Measurements from ENCODE around the gene UCP3. TPM values are rescaled to one million over a fixed set of nuclear protein-coding genes. Genes with fewer than 3 reads are reported as not detected.

UCP3 gene
- total and polyA plus RNA-seq, 10 of the 15 experiments (the other 5 are each of a cell fraction or from before 2014, with no cell fraction given): 0.02 to 1.9 (median 0.94) TPM

- 0 out of 2 replicates have a peak, but pooled peaks cover 2% of the 10 kb centered on the region for H3K79me2 ChIP-seq (ENCODE audit: control insufficient read depth, insufficient read depth, low read length)
- no peak overlapping the region for H3K27ac ChIP-seq (ENCODE audit: control insufficient read depth, insufficient read depth)
- H3K4me2 ChIP-seq (ENCODE audit: control insufficient read depth, insufficient read depth): no peak overlapping the region
- peaks cover 9% of the 10 kb centered on the region for H3K4me1 ChIP-seq (ENCODE audit: control insufficient read depth, insufficient read depth, low read length)
- CTCF ChIA-PET: interaction anchor here (0.7 to 1.7 kb wide), 5 partner anchors 9 to 73 kb away, joined by 3 to 5 read pairs (median 3); no protein-coding TSS in a partner anchor
- H4K20me1 ChIP-seq (ENCODE audit: control insufficient read depth, insufficient read depth): no peaks in the 10 kb centered on the region
- no peaks in the 10 kb centered on the region for H3K27me3 ChIP-seq (replicated peaks in 1 of 2; ENCODE audit: control insufficient read depth in 2 of 2, insufficient read depth in 2 of 2, low read length in 1 of 2)
- FAIRE-seq (no peak), ATAC-seq (peak; percentile 5; the same call in 2 of the 3 replicates), DNase-seq (ENCODE audit: low read depth, low spot score) (no peak)
- RAD21 ChIA-PET (ENCODE audit: unreplicated experiment): interaction anchor here (0.5 to 1.7 kb wide), 5 partner anchors 8 to 199 kb away, joined by 3 to 5 read pairs (median 3); partner anchors contain the start of genes PPME1 and UCP2
- H2AFZ ChIP-seq (ENCODE audit: control insufficient read depth, low read depth, low read length): no peak overlapping the region
- in situ Hi-C loops (cut with MboI) (no loop called here), intact Hi-C loops (cut with micrococcal nuclease; ENCODE audit: unreplicated experiment) (no loop called here)
- no TSS peak for BruUV-seq (replicated peaks)
- H3K9ac ChIP-seq (ENCODE audit: control insufficient read depth, insufficient read depth, low read length): no peak overlapping the region
- no peaks in the 10 kb centered on the region for H3K9me3 ChIP-seq (replicated peaks; ENCODE audit: control insufficient read depth, insufficient read depth, low read length)
- POLR2A ChIA-PET: interaction anchor here (1.7 kb wide), 1 partner anchor 10 kb away, joined by 5 read pairs; the partner anchor contains the start of gene UCP2
- peaks cover 23 to 25% of the 10 kb centered on the region in 2 experiments for H3K36me3 ChIP-seq (ENCODE audit: control insufficient read depth in 2 of 2, insufficient read depth in 2 of 2, low read length in 1 of 2)
- WGBS (ENCODE audit: insufficient coverage, insufficient replicate concordance, low lambda C conversion rate, missing lambda C conversion rate): 76% methylated on average over 11 of the region's 11 CpGs
- no peak overlapping the region for H3K4me3 ChIP-seq
- SMC1A ChIA-PET (ENCODE audit: uncharacterized antibody, unreplicated experiment): interaction anchor here (0.9 to 2.7 kb wide), 5 partner anchors 8 to 74 kb away, joined by 3 to 7 read pairs (median 5); no protein-coding TSS in a partner anchor
- TF ChIP-seq RUNX3 (IDR thresholded peaks at IDR 0.05; ENCODE audit: low read length) (no peak), ETV6 (conservative IDR thresholded peaks at IDR 0.05 in 1 of 2, IDR thresholded peaks at IDR 0.05 in 1 of 2; ENCODE audit: borderline replicate concordance in 1 of 2, low read depth in 1 of 2) (no peak), NFIC (IDR thresholded peaks at IDR 0.05; ENCODE audit: low read depth, low read length) (no peak), EZH2 (IDR thresholded peaks at IDR 0.05; ENCODE audit: borderline replicate concordance, control insufficient read depth, low read depth, low read length) (no peak), PML (IDR thresholded peaks at IDR 0.05; ENCODE audit: low read length) (peak; percentile 29; the same call in 1 of the 2 replicates), ZNF217 (IDR thresholded peaks at IDR 0.05) (no peak), TAF1 (IDR thresholded peaks at IDR 0.05; ENCODE audit: borderline replicate concordance, low read depth, low read length) (no peak), TCF3 (IDR thresholded peaks at IDR 0.05; ENCODE audit: borderline replicate concordance, insufficient read depth, low read depth, low read length) (no peak), EED (IDR thresholded peaks at IDR 0.05; ENCODE audit: low read depth) (no peak), MYC (IDR thresholded peaks at IDR 0.05; ENCODE audit: insufficient read depth, insufficient read length, insufficient replicate concordance, low read length, severe bottlenecking) (no peak), SRF (IDR thresholded peaks at IDR 0.05; ENCODE audit: low read depth in 2 of 2, low read length in 2 of 2) (no peak), BCL3 (IDR thresholded peaks at IDR 0.05; ENCODE audit: borderline replicate concordance, insufficient read depth, low read depth, low read length, poor library complexity, severe bottlenecking) (peak; percentile 15), POLR2A (IDR thresholded peaks at IDR 0.05; ENCODE audit: low read depth, low read length) (peak; percentile 75), RELB (IDR thresholded peaks at IDR 0.05; ENCODE audit: low read depth) (no peak), ZNF384 (IDR thresholded peaks at IDR 0.05; ENCODE audit: borderline replicate concordance, low read depth, low read length) (no peak), IKZF1 (conservative IDR thresholded peaks at IDR 0.05) (no peak), ESRRA (IDR thresholded peaks at IDR 0.05; ENCODE audit: low read length) (no peak), NKRF (conservative IDR thresholded peaks at IDR 0.05) (no peak)
These were observed 36.0 kb downstream of the UCP3 start for GRCh38 chr11:73972620-73973449.

All from GM12878 (cell line).